Measurements from ENCODE around the gene PARD3B.

PARD3B gene

DNA sequence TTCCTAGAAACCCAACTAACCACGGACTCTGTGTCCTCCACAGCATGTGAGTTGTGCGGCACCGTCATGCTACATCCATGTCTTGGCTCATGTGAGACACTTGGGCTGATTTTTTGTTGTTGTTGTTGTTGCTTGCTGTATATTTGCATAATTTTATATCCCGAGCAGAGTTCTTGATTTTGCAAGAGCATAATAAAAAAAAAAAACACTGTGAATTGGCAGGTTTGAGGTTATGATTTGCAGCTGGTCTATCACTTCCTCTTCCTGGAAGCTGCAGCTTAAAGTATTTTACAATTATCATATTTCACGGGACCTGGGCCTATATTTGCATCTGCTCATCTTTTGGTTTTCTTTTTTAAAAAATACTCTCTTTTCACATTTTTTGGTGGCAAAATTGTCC is 994.8 kb downstream of the PARD3B start:
- no peak for DNase-seq (ENCODE audit: low read depth, low spot score)
- TF ChIP-seq SUZ12 (IDR thresholded peaks at IDR 0.05; ENCODE audit: extremely low read depth, insufficient read depth, insufficient read length) (no peak), YY1 (IDR thresholded peaks at IDR 0.05; ENCODE audit: insufficient read depth, insufficient read length) (no peak), ZNF274 (IDR thresholded peaks at IDR 0.05; ENCODE audit: low read depth, low read length) (no peak)
- H3K9me3 ChIP-seq (ENCODE audit: insufficient read depth, low read length), result no peaks in the 10 kb centered on the region
- no peaks in the 10 kb centered on the region for H3K4me1 ChIP-seq (ENCODE audit: insufficient read depth, insufficient read length)
- no peak overlapping the region for H3K4me3 ChIP-seq (ENCODE audit: insufficient read length, low read depth)
- H3K36me3 ChIP-seq (ENCODE audit: insufficient read depth, insufficient read length, low read length), result no peaks in the 10 kb centered on the region
- no peaks in the 10 kb centered on the region for H3K27me3 ChIP-seq (ENCODE audit: insufficient read depth, insufficient read length)
- no peak overlapping the region for H3K9ac ChIP-seq (ENCODE audit: insufficient read length, low read depth)

- no peaks in the 10 kb centered on the region for H3K27me3 ChIP-seq (ENCODE audit: insufficient read depth, insufficient read length)
- no peaks in the 10 kb centered on the region for H3K36me3 ChIP-seq (ENCODE audit: insufficient read depth, insufficient read length, low read length)
- no peak for DNase-seq (ENCODE audit: low read depth, low spot score)
- H3K9ac ChIP-seq (ENCODE audit: insufficient read length, low read depth), result no peak overlapping the region
- H3K4me1 ChIP-seq (ENCODE audit: insufficient read depth, insufficient read length), result no peaks in the 10 kb centered on the region
- H3K9me3 ChIP-seq (ENCODE audit: insufficient read depth, low read length), result no peaks in the 10 kb centered on the region
- H3K4me3 ChIP-seq (ENCODE audit: insufficient read length, low read depth), result no peak overlapping the region
- TF ChIP-seq YY1 (IDR thresholded peaks at IDR 0.05; ENCODE audit: insufficient read depth, insufficient read length) (no peak), ZNF274 (IDR thresholded peaks at IDR 0.05; ENCODE audit: low read depth, low read length) (no peak), SUZ12 (IDR thresholded peaks at IDR 0.05; ENCODE audit: extremely low read depth, insufficient read depth, insufficient read length) (no peak)
Observed at GRCh38 chr2:205543262-205543843, 998.1 kb downstream of the PARD3B start.

- H3K4me1 ChIP-seq (ENCODE audit: insufficient read depth, insufficient read length), result no peaks in the 10 kb centered on the region
- H3K9me3 ChIP-seq (ENCODE audit: insufficient read depth, low read length), result no peaks in the 10 kb centered on the region
- DNase-seq (ENCODE audit: low read depth, low spot score), result no peak
- no peak overlapping the region for H3K4me3 ChIP-seq (ENCODE audit: insufficient read length, low read depth)
- H3K36me3 ChIP-seq (ENCODE audit: insufficient read depth, insufficient read length, low read length), result no peaks in the 10 kb centered on the region
- no peaks in the 10 kb centered on the region for H3K27me3 ChIP-seq (ENCODE audit: insufficient read depth, insufficient read length)
- no peak overlapping the region for H3K9ac ChIP-seq (ENCODE audit: insufficient read length, low read depth)
- no peak for TF ChIP-seq SUZ12 (IDR thresholded peaks at IDR 0.05; ENCODE audit: extremely low read depth, insufficient read depth, insufficient read length)
Observed at GRCh38 chr2:205543937-205544702, 998.8 kb downstream of the PARD3B start.

DNA sequence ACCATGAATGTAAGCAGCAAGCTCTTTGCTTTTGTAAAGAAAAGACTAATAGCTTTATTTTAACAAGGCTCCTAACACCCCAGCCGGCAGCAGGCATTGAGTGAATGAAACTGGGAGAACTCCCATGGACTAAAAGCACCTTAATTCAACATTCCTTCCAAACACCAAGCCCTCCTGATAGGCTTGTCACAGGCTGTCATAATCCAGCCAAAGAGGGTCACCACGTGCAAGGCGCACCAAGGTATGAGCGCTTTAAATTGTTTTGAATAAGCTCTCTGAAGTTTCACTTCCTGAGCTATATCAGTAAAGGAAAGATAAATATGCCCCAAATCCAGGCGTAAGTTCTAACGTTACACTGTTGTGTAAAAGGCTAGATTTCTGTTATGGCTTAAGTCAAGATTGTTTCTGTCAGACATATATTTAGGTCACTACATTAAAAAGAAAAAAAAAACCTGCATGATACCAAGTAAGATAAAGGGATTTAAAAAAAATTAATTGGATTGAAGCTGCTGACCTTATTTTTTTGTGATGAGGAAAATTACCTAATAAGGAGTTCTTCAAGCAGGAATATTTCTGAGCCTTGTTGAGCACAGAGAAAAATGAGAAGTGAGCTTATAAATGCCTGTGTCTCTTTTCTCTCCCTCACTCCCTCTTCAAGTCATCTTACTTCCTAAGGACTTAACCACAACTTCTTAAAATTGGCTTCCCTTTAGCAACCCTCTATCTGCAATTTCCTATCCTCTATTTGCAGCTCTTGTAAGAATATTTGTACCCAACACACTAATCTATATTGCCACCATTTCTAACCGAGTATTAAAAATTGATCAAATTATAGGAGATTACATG is 1000.9 kb downstream of the PARD3B start:
- DNase-seq (ENCODE audit: low read depth, low spot score), result no peak
- no peak overlapping the region for H3K4me3 ChIP-seq (ENCODE audit: insufficient read length, low read depth)
- no peak overlapping the region for H3K9ac ChIP-seq (ENCODE audit: insufficient read length, low read depth)

GRCh38 chr2:205555566-205556230 is 1010.4 kb downstream of the PARD3B start:
- no peak overlapping the region for H3K4me3 ChIP-seq (ENCODE audit: insufficient read length, low read depth)
- TF ChIP-seq YY1 (IDR thresholded peaks at IDR 0.05; ENCODE audit: insufficient read depth, insufficient read length), result no peak
- no peak for TF ChIP-seq ZNF274 (IDR thresholded peaks at IDR 0.05; ENCODE audit: low read depth, low read length)
- TF ChIP-seq SUZ12 (IDR thresholded peaks at IDR 0.05; ENCODE audit: extremely low read depth, insufficient read depth, insufficient read length), result no peak

More for the DNA sequence above, 1000.9 kb downstream of the PARD3B start:
- no peaks in the 10 kb centered on the region for H3K27me3 ChIP-seq (ENCODE audit: insufficient read depth, insufficient read length)
- H3K9me3 ChIP-seq (ENCODE audit: insufficient read depth, low read length), result no peaks in the 10 kb centered on the region
- no peaks in the 10 kb centered on the region for H3K36me3 ChIP-seq (ENCODE audit: insufficient read depth, insufficient read length, low read length)
- no peak for TF ChIP-seq ZNF274 (IDR thresholded peaks at IDR 0.05; ENCODE audit: low read depth, low read length)
- TF ChIP-seq YY1 (IDR thresholded peaks at IDR 0.05; ENCODE audit: insufficient read depth, insufficient read length), result no peak
- no peak for TF ChIP-seq SUZ12 (IDR thresholded peaks at IDR 0.05; ENCODE audit: extremely low read depth, insufficient read depth, insufficient read length)
- H3K4me1 ChIP-seq (ENCODE audit: insufficient read depth, insufficient read length), result no peaks in the 10 kb centered on the region

GRCh38 chr2:205556357-205556756 is 1011.1 kb downstream of the PARD3B start:
- DNase-seq (ENCODE audit: low read depth, low spot score), result no peak
- peaks cover 1% of the 10 kb centered on the region for H3K4me1 ChIP-seq (ENCODE audit: insufficient read depth, insufficient read length)
- no peak overlapping the region for H3K4me3 ChIP-seq (ENCODE audit: insufficient read length, low read depth)
- H3K9ac ChIP-seq (ENCODE audit: insufficient read length, low read depth), result no peak overlapping the region
- H3K36me3 ChIP-seq (ENCODE audit: insufficient read depth, insufficient read length, low read length), result no peaks in the 10 kb centered on the region
- H3K27me3 ChIP-seq (ENCODE audit: insufficient read depth, insufficient read length), result no peaks in the 10 kb centered on the region
- no peak for TF ChIP-seq SUZ12 (IDR thresholded peaks at IDR 0.05; ENCODE audit: extremely low read depth, insufficient read depth, insufficient read length)
- TF ChIP-seq YY1 (IDR thresholded peaks at IDR 0.05; ENCODE audit: insufficient read depth, insufficient read length), result no peak
- TF ChIP-seq ZNF274 (IDR thresholded peaks at IDR 0.05; ENCODE audit: low read depth, low read length), result no peak
- no peaks in the 10 kb centered on the region for H3K9me3 ChIP-seq (ENCODE audit: insufficient read depth, low read length)

More at GRCh38 chr2:205555566-205556230, 1010.4 kb downstream of the PARD3B start:
- Histone ChIP-seq H3K27me3 (ENCODE audit: insufficient read depth, insufficient read length) (no peaks in the 10 kb centered on the region), H3K9me3 (ENCODE audit: insufficient read depth, low read length) (no peaks in the 10 kb centered on the region), H3K4me1 (ENCODE audit: insufficient read depth, insufficient read length) (peaks cover 1% of the 10 kb centered on the region), H3K36me3 (ENCODE audit: insufficient read depth, insufficient read length, low read length) (no peaks in the 10 kb centered on the region), H3K9ac (ENCODE audit: insufficient read length, low read depth) (no peak overlapping the region)
- no peak for DNase-seq (ENCODE audit: low read depth, low spot score)

Measured in NT2/D1 (cell line).